Measurements from ENCODE around the gene RRP15.

Gene RRP15

DNA sequence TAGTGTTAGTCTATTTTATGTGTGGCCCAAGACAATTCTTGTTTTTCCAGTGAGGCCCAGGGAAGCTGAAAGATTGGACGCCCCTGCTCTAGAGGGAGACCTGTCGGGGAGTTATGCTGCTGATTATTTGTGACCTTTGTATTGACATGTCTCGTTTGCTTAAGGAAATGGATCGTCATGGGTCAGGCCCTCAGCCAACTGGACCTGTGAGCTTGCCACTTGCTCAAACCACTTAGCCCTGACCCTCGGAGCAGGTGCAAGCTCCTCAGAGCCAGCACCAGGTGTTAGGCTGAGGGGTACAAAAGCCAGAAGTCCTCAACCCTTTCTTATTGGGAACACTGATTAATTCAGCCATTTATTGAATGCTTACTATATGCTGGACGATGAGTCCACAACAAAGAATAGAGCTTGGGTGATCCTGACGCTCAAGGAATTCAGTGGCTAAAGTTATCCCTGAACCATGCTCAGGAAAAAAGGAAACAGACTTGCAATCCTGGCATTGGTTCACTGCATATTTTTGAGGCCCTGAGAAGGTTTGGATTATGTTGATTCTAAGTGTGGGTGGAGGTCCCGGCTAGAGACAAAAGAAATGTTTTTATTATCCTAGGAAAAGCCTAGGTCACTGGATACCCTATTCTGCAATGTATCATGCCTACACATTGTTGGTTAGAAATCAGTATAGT lies 79.1 kb downstream of the RRP15 start:
- DNase-seq = no peak

DNA sequence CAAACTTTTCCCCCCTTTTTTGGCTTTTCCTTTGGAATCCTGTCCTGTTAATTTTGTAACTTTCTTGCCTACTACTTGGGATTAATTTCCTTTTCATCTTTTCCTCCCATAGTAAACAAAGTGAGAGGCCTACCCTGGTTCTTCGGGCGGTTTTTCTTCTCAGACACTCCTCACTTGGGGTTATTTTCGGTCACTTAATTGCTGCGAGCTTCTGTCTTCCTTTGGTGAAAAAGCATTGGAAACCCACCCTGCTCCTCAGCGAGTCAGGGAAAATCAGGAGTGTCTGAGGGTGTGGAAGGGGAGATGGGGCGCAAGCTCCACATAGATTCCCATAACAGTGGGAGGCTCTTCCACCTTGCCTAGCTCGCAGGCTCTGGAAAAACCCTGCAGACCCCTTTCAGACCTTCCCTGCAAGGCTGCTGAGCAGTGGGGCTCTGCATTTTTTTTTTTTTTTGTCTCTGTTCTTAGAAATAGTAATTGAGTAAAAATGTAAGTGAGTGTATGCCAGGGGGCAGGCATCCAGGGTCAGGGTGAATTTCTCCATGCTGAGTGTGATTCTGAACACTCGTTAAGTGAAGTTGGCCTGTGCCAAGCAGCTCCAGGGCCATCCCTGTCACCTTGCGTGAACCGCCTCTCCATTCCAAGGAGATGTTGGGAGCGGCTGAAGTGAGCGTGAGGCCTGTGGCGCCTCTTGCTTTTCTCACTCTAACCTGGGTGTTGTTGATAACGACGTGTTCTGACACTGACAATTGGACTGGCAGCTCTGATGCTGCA lies 80.3 kb downstream of the RRP15 start:
- DNase-seq = no peak

DNA sequence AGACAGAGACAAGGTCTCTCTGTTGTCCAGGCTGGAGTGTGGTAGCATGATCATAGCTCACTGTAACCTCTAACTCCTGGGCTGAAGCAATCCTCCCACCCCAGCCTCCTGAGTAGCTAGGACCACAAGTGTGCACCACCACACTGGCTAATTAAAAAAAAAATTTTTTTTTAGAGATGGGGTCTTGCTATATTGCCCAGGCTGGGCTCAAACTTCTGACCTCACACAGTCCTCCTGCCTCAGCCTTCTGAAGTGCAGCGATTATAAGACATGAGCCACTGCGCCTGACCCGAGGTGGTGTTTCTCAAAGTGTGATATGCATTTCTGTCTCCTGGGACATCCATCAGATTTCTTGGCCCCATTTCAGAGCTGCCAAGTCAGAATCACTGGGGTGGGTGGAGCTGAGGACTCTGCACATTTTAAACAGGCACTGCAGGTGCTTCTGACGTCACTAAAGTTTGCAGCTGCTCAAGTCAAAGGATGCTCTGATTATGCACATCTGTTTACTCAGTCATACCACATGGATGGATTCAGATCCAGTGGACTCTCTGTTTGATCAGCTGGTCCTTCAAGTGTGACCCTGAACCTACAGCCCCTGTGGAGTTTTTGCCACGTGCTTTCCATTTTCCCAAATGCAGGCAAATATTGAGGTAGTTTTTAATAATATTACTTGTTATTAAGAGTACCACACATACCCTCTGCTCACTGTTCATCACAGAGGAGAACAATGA lies 81.4 kb downstream of the RRP15 start:
- no peak for DNase-seq

DNA sequence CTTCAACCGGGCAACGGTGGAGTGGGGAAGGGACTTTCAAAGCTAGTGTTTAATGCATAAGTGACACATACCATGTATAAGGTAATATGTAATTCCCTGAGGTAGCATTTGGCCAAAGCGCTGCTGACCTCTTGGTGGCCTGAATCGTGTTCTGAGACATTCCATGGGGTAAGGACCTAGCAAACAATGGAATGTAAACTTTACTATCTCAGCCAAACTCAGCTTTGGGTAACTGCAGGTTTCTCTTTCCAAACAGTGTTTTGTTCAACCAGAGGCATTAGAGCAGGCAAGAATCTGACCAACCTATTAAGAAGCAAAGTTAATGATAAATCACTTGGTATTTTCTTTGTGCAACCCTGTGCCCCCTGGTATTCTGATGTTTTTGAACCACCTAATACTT lies 82.0 kb downstream of the RRP15 start:
- DNase-seq = no peak

DNA sequence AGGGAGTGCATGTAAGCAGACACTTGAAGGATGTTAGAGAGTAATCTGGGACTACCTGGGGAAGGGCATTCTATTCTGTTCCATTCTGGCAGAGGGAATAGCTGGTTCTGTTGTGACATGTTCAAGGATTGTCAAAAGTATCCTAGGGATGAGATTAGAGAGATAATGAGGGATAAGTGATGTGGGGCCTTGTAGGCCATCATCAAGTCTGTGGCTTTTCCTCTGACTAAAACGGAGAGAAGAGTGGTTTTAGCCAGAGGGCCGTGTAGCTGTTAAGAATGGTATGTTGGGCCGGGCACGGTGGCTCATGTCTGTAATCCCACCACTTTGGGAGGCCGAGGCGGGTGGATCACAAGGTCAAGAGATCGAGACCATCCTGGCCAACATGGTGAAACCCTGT lies 83.6 kb downstream of the RRP15 start:
- DNase-seq = no peak

DNA sequence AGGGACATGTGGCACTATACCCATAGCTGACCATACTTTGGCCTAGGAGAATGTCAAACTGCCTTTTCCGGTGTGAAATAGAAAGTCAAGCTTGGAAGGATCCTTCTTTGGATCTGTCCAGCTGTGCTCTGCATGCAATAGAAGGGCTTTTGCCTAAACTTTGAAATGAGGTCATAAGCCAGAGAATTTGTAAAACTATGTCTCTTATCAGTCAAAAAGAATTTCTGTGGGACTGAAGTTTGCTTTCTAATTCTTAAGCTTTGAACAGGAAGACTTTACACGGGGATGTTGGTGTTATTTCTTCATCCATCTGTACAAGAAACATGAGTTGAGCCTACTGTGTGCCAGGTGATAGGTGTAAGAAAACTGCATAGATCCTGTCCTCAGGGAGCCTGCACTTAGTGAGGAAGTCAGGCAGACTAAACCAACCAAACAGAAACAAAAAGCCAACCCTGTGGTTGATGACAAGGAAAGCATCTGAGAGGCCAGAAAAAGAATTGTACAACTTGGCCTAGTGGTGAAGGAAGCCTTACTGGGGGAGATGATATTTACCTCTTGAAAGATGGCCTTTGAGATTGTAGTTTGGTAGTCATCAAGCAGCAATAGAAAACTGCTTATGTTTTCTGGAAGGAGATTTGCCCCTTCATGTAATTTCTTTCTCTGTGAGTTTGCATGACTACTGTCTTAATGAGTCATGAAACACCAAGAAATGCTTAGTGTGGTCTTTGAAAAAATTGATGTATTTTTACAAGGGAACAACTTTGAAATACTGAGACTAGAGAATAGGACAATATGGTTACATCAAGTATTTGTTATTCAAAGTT lies 84.8 kb downstream of the RRP15 start:
- no peak for DNase-seq

DNA sequence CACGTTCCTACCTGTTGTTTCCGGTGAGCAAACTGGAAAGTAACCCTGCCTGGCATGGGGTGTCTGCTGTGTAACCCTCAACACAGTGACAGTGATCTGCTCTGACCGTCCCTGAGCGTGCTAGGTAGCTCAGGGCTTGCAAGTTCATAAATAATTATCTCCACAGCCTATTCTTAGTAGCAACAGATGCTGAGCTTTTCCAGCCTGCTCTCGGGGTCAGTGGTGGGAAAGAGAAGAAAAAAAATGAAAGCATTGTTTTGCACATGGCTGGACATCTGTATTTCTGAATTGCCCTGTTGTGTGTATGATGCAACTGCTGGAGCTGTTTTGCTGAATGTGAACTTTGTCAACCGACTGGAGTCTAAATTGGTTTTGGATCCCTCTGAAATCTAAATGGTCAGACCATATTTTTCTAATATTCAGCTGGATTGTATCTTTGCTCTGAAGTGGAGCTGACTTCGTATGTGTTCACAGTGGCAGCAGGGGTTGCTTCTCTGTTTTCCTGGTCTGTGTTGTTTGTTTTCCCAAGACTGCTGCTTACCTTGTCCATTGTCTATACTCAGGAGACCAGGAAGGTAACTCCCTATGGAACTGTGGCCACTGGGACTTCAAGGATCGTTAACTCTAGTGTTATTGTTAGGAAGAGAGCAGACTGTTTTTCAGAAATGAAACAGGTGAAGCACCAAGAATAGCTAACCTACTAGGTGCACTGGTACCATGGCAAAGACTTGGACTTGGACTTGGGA lies 87.0 kb downstream of the RRP15 start:
- no peak for DNase-seq

DNA sequence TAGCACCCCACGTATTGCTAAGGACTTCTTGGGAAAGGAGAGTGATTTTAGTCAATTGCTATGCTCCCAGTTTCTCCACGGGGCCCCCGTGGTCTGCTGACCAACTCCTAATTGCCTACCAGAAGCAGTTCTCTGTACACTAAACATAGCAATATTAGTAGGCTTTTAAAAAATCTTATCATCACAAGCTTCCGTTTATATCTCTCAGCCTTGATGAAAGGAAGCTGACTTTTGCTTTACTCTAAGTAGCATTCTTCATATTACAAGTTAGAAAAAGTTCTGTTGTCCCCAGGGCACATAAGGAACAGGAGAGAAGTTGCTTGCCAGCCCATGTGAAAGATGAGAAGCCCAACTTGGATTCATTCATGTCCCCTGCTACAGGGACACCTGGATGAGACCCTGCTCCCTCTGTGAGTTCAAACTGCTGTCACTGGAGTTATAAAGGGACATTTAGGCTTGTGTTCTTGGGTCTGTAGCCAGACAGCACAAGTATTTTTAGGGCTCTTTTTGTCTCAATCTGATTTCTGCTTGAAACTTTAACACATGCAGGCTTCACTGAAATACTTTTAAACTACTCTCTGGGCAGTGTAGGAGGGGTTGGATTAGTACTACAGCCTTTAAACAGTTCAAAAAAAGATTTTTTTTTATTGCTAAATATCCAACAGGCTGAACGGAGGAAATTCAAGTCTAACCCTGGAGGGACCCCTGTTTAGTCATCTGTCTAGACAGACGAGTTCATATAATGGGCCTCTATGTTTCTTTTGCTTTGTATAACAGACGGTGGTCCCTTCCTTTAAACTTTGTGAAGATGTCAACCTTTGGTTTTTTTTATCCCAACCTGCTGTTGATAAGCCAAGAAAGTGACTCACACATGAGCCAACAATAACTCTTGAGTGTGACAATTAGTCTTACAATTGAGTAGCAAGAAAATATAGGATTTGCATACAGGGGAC lies 89.6 kb downstream of the RRP15 start:
- DNase-seq = no peak

DNA sequence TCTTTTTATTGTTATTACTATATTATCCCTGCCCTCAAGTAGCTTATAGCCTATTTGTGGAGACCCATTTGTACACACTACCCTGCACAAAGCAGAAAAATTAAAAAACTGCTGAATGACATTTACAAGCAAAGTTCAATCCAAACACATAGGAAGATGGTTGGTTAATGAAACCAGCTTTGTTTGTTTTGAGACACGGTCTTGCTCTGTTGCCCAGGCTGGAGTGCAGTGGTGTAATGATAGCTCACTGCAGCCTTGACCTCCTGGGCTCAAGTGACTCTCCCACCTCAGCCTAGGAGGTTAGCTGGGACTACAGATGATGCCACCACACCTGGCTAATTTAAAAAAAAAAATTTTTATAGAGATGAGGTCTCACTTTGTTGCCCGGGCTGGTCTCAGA lies 91.6 kb downstream of the RRP15 start:
- no peak for DNase-seq

DNA sequence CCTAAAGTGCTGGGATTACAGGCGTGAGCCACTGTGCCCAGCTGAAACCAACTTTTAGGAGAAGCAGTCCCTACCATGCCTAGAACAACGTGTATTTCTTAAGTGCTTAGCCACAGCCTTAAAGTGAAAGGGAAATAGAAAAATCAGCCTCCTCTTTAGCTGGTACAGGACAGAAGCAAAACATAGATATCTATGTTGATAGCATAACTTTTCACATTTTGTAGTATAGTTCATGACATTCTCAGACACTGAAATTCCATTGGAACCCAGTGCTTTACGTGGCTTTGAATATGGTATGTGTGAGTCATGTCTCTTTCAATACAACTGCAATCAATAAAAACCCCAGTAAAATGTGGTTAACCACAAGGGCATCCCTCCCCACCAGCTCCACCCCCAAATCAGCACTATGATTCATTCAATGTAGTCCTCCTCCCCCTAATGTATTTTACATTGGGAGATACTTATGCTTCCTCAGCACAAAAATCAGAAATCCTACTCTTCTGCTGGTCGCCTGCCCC lies 92.1 kb downstream of the RRP15 start:
- peak; percentile 25 to 48 for DNase-seq

DNA sequence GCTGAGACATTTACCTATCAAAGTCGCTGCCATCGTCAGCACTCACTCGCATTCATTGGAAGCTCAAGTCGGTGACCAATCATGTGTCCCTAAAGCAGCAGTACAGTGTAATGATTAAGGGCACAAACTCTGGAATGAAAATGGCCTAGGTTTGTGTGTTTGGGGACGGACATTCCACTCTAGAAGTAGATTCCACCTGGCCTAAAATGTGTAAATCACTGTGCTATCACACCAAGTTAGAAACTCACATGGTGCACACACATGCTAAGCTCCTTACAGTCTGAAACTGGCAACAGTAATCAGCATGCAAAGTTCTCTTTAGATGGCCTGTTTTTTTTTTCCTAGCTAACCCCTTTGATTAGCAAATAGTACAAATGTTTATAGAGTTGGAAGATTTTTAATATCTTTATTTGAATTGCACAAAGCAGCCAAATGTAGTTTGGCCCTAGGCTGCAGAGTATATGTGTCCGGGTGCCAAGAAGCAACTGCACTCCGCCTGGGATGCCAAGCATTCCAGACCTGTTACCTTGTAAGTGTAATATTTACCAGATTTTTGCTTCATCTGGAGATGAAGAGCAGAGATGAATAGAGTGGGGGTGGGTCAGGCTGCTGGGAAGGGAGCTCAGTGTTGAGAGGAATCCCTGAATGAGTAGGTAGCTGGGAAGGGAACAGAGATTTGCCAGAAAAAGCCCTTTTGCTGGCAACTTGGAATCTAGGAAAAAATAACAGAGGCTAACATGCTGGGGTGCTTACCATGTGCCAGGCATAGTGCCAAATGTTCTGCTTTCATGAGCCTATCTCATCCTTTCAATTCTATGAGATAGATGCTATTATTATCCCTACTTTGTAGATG lies 95.3 kb downstream of the RRP15 start:
- no peak for DNase-seq

DNA sequence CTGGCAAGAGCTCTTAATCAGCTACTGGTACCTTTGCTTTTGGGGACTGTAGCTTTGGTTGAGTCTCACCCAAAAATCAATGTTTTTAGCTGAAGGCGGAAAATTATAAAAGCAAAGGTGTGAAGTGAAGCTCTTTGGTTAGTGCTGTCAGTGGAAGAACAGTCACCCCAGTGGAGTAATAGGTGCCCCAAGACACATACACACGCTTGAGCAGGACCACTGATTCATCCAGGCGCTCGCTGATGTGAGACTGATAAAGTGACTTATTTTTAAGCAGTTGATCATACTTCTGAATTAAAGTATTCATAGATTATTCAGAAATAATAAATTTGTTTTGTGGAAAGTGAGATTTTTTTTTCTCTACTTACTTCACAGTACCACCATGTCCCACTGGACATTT lies 97.2 kb downstream of the RRP15 start:
- no peak for DNase-seq

DNA sequence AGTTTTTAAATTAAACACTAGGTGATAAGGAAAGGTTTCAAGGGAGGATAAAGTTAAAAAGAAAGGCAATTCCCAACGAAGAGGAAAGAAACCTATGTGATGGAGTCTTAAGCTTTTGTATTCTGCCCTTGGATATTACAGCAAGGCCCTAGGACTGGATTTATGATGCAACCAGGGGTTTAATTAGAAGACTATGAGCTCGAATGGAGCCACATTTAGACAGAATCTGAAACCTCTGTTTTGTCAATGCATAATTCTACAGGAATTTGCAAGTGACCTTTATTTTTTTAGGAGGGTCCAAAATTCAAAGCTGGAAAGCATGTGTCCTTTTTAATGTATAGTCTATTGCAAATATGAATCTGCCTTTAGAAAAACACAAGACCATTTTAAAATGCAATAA lies 98.0 kb downstream of the RRP15 start:
- DNase-seq = no peak

DNA sequence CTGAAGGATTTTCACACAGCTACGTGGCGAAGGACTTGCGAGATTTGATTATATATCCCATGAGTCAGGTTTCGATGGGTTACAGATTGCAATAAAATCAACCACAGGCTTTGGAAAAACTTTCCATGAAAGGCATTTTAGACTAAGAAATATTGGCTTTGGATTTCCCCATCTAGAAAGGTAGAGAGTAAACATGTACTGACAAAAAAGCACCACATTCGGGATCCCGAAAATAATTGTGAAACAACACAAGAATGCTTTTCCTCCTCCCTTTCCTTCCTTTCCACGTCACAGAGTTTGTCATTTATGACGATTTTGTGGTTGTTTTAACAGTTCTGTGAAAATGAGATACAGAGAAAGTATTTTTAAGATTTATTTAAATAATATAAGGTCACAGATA lies 98.6 kb downstream of the RRP15 start:
- DNase-seq = no peak

DNA sequence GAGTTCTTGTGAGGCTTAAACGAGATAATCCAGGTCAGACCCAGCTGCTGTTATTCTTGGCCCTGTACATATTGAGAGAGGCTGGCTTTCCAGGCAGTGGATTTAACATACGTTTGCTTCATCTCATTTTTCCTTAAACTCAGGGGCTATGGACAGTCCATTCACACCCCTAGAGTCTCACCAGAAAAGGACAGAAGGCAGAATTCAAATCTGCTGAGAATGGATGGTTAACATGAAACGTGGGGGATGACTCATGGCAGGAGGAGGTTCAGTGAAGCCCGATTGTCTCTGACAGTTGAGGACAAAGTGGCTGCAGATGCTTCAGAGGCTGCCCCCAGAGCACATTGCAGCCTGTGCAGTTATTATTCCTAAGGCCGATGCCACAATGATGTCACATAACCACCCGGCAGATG lies 99.5 kb downstream of the RRP15 start:
- no peak for DNase-seq

Data from stimulated activated CD4-positive, alpha-beta T cell treated with anti-CD3 and anti-CD28 coated beads, Interleukin-2, amount 100 ng/mL, for 48 hours (primary cell).